HCT116 (cell line): Measurements from ENCODE around the gene C4orf46. TPM values are rescaled to one million over a fixed set of nuclear protein-coding genes. Genes with fewer than 3 reads are reported as not detected.

Source experiments
- ATAC-seq: fragments of 200-7000 bp; cut with Tn5 transposase; 2 replicates; pipeline ENCODE4 v1.9.1; 2020; ENCODE audit warnings: mild to moderate bottlenecking, moderate library complexity
- BruUV-seq: library from RNA; stranded (reverse); fragments of 400-500 nt; replicated peaks from 2 replicates; lab custom pipeline; 2021; lab: Mats Ljungman, UMichigan
- CTCF ChIA-PET: fragments of 300-600 bp; sonication (Branson Sonifier 250); formaldehyde crosslinking; loops from one replicate; lab custom pipeline; 2021; ENCODE audit warnings: antibody characterized with exemption; lab: Charles Lee
- POLR2A ChIA-PET: fragments of 300-600, 350-600 bp; sonication (Branson Sonifier 250); formaldehyde crosslinking; loops from one replicate; lab custom pipeline; 2021; ENCODE audit warnings: antibody characterized with exemption; lab: Charles Lee
- RAD21 ChIA-PET, 2 experiments: fragments of 300-600 bp; sonication (Branson Sonifier 250); formaldehyde crosslinking; loops; one replicate each; lab custom pipeline; 2023; ENCODE audit warnings: low total read pairs in 2 of 2; ENCODE audit not compliant: uncharacterized antibody in 2 of 2, unreplicated experiment in 2 of 2, low non-redundant PET in 1 of 2; lab: Charles Lee
- DNase-seq: peaks from one replicate; pipeline ENCODE4 v3.0.0-alpha.2; 2010; ENCODE audit warnings: low read depth, low spot score
- H2AFZ ChIP-seq: fragments of 200-600 bp; shearing (Covaris generic), sonication (generic); 2 replicates; pipeline ENCODE4 v1.6.1; 2017; ENCODE audit warnings: low read depth, mixed run types, mixed read lengths, antibody characterized with exemption, low read length; ENCODE audit not compliant: poor library complexity, severe bottlenecking
- H3K27ac ChIP-seq: 2 replicates; pipeline ENCODE4 v1.5.1; 2012; ENCODE audit warnings: low read depth, low read length
- H3K27me3 ChIP-seq: fragments of 200-600 bp; sonication (generic); 2 replicates; pipeline ENCODE4 v1.6.1; 2016; ENCODE audit warnings: mixed run types, low read length, mixed read lengths; ENCODE audit not compliant: insufficient read depth
- H3K36me3 ChIP-seq, 2 experiments: fragments of 200-500 bp in 1 of 2; fragments of 200-600 bp in 1 of 2; sonication (Bioruptor generic) in 1 of 2; sonication (generic) in 1 of 2; 2 replicates each; pipeline versions ENCODE4 v1.5.1 to v1.6.1; 2014 to 2016; ENCODE audit warnings: low read length in 2 of 2, inconsistent platforms in 1 of 2, mixed read lengths in 1 of 2, mixed run types in 1 of 2; ENCODE audit not compliant: insufficient read depth in 2 of 2, control insufficient read depth in 1 of 2
- H3K4me1 ChIP-seq, 2 experiments: fragments of 200-600 bp in 1 of 2; sonication (generic) in 1 of 2; 2 replicates each; pipeline versions ENCODE4 v1.5.1 to v1.6.1; 2012 to 2017; ENCODE audit warnings: low read length in 2 of 2, inconsistent platforms in 1 of 2, mild to moderate bottlenecking in 1 of 2, mixed read lengths in 1 of 2, mixed run types in 1 of 2, moderate library complexity in 1 of 2; ENCODE audit not compliant: insufficient read depth in 2 of 2, control insufficient read depth in 1 of 2
- H3K4me2 ChIP-seq: fragments of 200-600 bp; sonication (generic); 2 replicates; pipeline ENCODE4 v1.6.1; 2017; ENCODE audit warnings: mixed run types, low read length, mixed read lengths
- H3K4me3 ChIP-seq, 2 experiments: fragments of 200-600 bp in 1 of 2; sonication (generic) in 1 of 2; replicated peaks in 1 of 2; 2 replicates each; pipeline ENCODE4 v1.5.1; 2011 to 2016; ENCODE audit warnings: low read length in 2 of 2, control low read depth in 1 of 2, low read depth in 1 of 2, mild to moderate bottlenecking in 1 of 2, mixed read lengths in 1 of 2, mixed run types in 1 of 2
- H3K79me2 ChIP-seq: fragments of 200-600 bp; sonication (generic); 2 replicates; pipeline ENCODE4 v1.6.1; 2017; ENCODE audit warnings: mild to moderate bottlenecking, mixed run types, low read length, moderate library complexity, mixed read lengths; ENCODE audit not compliant: insufficient read depth
- H3K9ac ChIP-seq: fragments of 200-600 bp; sonication (generic); 2 replicates; pipeline ENCODE4 v1.6.1; 2016; ENCODE audit warnings: low read length, mixed read lengths
- H3K9me2 ChIP-seq: fragments of 200-600 bp; sonication (generic), shearing (Covaris generic); 2 replicates; pipeline ENCODE4 v1.6.1; 2017; ENCODE audit warnings: mixed run types, mild to moderate bottlenecking, moderate library complexity; ENCODE audit not compliant: insufficient read depth
- H3K9me3 ChIP-seq, 2 experiments: fragments of 200-500 bp in 1 of 2; fragments of 200-600 bp in 1 of 2; sonication (Bioruptor generic) in 1 of 2; sonication (generic) in 1 of 2; 2 replicates each; pipeline ENCODE4 v1.6.1; 2014 to 2017; ENCODE audit warnings: low read length in 2 of 2, mixed read lengths in 2 of 2, inconsistent platforms in 1 of 2, low read depth in 1 of 2, mild to moderate bottlenecking in 1 of 2, mixed run types in 1 of 2, moderate library complexity in 1 of 2; ENCODE audit not compliant: control insufficient read depth in 1 of 2, insufficient read depth in 1 of 2
- H4K20me1 ChIP-seq: fragments of 200-600 bp; sonication (generic), shearing (Covaris generic); 2 replicates; pipeline ENCODE4 v1.6.1; 2017; ENCODE audit warnings: mixed run types, mild to moderate bottlenecking, moderate library complexity; ENCODE audit not compliant: insufficient read depth
- CBX3 ChIP-seq: IDR thresholded peaks from 2 replicates; pipeline ENCODE4 v1.6.1; 2012; ENCODE audit warnings: low read depth
- CEBPB ChIP-seq: IDR thresholded peaks from 2 replicates; pipeline ENCODE4 v1.6.1; 2012; ENCODE audit warnings: low read depth
- ELF1 ChIP-seq: IDR thresholded peaks from 2 replicates; pipeline ENCODE4 v1.6.1; 2012; ENCODE audit warnings: low read depth, borderline replicate concordance
- EZH2 ChIP-seq: fragments of 200-600 bp; sonication (generic); IDR thresholded peaks from 2 replicates; pipeline ENCODE4 v1.6.1; 2017; ENCODE audit warnings: antibody characterized with exemption, mixed run types
- EZH2phosphoT487 ChIP-seq: fragments of 200-600 bp; IDR thresholded peaks from 2 replicates; pipeline ENCODE4 v1.6.1; 2018; ENCODE audit warnings: antibody characterized with exemption, borderline replicate concordance
- FOSL1 ChIP-seq: IDR thresholded peaks from 2 replicates; pipeline ENCODE4 v1.6.1; 2012; ENCODE audit warnings: low read depth
- POLR2A ChIP-seq: IDR thresholded peaks from 2 replicates; pipeline ENCODE4 v1.7.0; 2011; ENCODE audit warnings: borderline replicate concordance; ENCODE audit not compliant: insufficient read depth, insufficient read length; ENCODE audit errors: extremely low read depth
- POLR2AphosphoS5 ChIP-seq: IDR thresholded peaks from 2 replicates; pipeline ENCODE4 v1.6.1; 2011; ENCODE audit warnings: mild to moderate bottlenecking, low read depth, low read length, moderate library complexity
- SIN3A ChIP-seq: IDR thresholded peaks from 2 replicates; pipeline ENCODE4 v1.6.1; 2012; ENCODE audit warnings: low read depth
- SP1 ChIP-seq: IDR thresholded peaks from 2 replicates; pipeline ENCODE4 v1.6.1; 2012; ENCODE audit warnings: low read depth
- SRF ChIP-seq: IDR thresholded peaks from 2 replicates; pipeline ENCODE4 v1.6.1; 2012; ENCODE audit warnings: low read depth
- YY1 ChIP-seq: IDR thresholded peaks from 2 replicates; pipeline ENCODE4 v1.6.1; 2011; ENCODE audit warnings: low read length, low read depth, moderate library complexity, mild to moderate bottlenecking; ENCODE audit not compliant: insufficient replicate concordance; ENCODE audit errors: extremely low read depth
- ZFX ChIP-seq: fragments of 450-650 bp; IDR thresholded peaks from 2 replicates; pipeline ENCODE4 v1.6.1; 2017
- ZNF274 ChIP-seq: fragments of 200-500 bp; sonication (Bioruptor generic); IDR thresholded peaks from 2 replicates; pipeline ENCODE4 v1.6.1; 2014; ENCODE audit warnings: mild to moderate bottlenecking, low read depth, low read length, inconsistent platforms
- intact Hi-C: fragments of 100-400 bp; cut with micrococcal nuclease; formaldehyde crosslinking; loops from 2 replicates; pipeline ENCODE4 v1.10.0; 2022
- total RNA-seq: library from RNA; stranded (reverse); gene quantifications from one replicate; pipeline ENCODE4 v1.2.1, GENCODE V29; 2021; ENCODE audit not compliant: unreplicated experiment
- TF ChIP-seq, protein P1 (sequence below): IDR thresholded peaks from 2 replicates; pipeline ENCODE4 v1.6.1; 2012
- TF ChIP-seq, protein P2 (sequence below), 3 experiments: fragments of 200-600 bp in 1 of 3; sonication (generic) in 1 of 3; IDR thresholded peaks in 2 of 3; conservative IDR thresholded peaks in 1 of 3; 2 replicates each; pipeline ENCODE4 v1.5.1; 2012 to 2017; ENCODE audit warnings: low read depth in 2 of 3, low read length in 2 of 3, antibody characterized with exemption in 1 of 3, borderline replicate concordance in 1 of 3, control low read depth in 1 of 3, mild to moderate bottlenecking in 1 of 3, mixed read lengths in 1 of 3, mixed run types in 1 of 3, moderate library complexity in 1 of 3; ENCODE audit not compliant: insufficient read depth in 1 of 3
- TF ChIP-seq, protein P3 (sequence below): IDR thresholded peaks from 2 replicates; pipeline ENCODE4 v1.6.1; 2012; ENCODE audit warnings: low read depth
- TF ChIP-seq, protein P4 (sequence below): IDR thresholded peaks from 2 replicates; pipeline ENCODE4 v1.6.1; 2011; ENCODE audit warnings: mild to moderate bottlenecking, low read length, moderate library complexity; ENCODE audit not compliant: insufficient replicate concordance; ENCODE audit errors: extremely low read depth

The C4orf46 gene
- total RNA-seq, 1 experiment from 2014 or later = 16.3 TPM

DNA sequence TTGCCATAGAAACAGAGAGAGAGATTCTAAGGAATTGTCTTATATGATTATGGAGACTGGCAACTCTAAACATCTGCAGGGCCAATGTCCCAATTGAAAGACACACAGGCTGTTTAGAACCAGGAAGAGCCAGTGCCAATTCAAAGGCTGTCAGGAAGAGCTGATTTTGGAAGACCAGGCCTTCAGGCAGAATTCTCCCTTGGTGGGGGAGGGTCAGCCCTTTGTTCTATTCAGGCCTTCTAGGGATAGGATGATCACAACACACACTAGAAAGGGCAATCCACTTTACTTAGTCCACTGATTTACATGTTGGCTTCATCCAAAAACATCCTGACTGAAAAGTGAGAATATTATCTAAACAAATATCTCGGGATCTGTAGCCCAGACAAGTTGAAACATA is 15.2 kb downstream of the C4orf46 start (continued):
- TF ChIP-seq CBX3 (no peak), SP1 (no peak), SRF (no peak), ZNF274 (no peak)
- TF ChIP-seq, protein P1, sequence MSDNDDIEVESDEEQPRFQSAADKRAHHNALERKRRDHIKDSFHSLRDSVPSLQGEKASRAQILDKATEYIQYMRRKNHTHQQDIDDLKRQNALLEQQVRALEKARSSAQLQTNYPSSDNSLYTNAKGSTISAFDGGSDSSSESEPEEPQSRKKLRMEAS = no peak
- TF ChIP-seq, protein P2, sequence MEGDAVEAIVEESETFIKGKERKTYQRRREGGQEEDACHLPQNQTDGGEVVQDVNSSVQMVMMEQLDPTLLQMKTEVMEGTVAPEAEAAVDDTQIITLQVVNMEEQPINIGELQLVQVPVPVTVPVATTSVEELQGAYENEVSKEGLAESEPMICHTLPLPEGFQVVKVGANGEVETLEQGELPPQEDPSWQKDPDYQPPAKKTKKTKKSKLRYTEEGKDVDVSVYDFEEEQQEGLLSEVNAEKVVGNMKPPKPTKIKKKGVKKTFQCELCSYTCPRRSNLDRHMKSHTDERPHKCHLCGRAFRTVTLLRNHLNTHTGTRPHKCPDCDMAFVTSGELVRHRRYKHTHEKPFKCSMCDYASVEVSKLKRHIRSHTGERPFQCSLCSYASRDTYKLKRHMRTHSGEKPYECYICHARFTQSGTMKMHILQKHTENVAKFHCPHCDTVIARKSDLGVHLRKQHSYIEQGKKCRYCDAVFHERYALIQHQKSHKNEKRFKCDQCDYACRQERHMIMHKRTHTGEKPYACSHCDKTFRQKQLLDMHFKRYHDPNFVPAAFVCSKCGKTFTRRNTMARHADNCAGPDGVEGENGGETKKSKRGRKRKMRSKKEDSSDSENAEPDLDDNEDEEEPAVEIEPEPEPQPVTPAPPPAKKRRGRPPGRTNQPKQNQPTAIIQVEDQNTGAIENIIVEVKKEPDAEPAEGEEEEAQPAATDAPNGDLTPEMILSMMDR (IDR thresholded peaks at IDR 0.05 in 2 of 3, conservative IDR thresholded peaks at IDR 0.05 in 1 of 3; ENCODE audit: borderline replicate concordance in 1 of 3, insufficient read depth in 1 of 3, low read depth in 2 of 3, low read length in 2 of 3) = no peak

DNA sequence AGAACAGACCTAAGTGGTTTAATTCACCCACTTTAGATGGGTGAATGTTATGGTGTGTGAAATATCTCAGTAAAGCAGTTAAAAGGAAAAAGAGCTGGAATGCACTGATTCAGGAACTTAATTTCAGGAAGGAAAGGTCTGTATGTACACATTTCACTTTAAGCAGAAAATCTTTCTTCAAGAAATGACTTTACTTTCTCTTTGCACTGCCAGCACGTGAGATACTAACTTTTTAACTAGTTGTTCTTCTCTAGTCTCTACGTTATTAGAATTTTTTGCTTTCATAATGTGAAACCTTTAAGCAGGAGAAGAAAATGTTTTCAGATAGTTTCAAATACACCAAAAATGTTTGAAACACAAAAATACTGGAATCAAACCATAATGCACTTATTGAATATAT is 18.8 kb downstream of the C4orf46 start:
- H3K9me2 ChIP-seq = no peaks in the 10 kb centered on the region
- intact Hi-C loops = no loop called here
- no peaks in the 10 kb centered on the region for H3K36me3 ChIP-seq
- H3K4me2 ChIP-seq = no peak overlapping the region
- H3K4me1 ChIP-seq = no peaks in the 10 kb centered on the region
- DNase-seq = no peak
- H3K9me3 ChIP-seq = no peaks in the 10 kb centered on the region
- H3K27me3 ChIP-seq = no peaks in the 10 kb centered on the region
- H3K27ac ChIP-seq = no peak overlapping the region
- H3K9ac ChIP-seq = no peak overlapping the region
- BruUV-seq = no TSS peak
- ChIA-PET CTCF (no interaction called here), RAD21 (no interaction called here), POLR2A (no interaction called here)
- no peak overlapping the region for H3K4me3 ChIP-seq
- H3K79me2 ChIP-seq = no peaks in the 10 kb centered on the region
- H2AFZ ChIP-seq = peak overlapping the region; percentile 42
- no peaks in the 10 kb centered on the region for H4K20me1 ChIP-seq
- ATAC-seq = no peak
- TF ChIP-seq SRF = no peak
- TF ChIP-seq, protein P1 = no peak
- no peak for TF ChIP-seq EZH2phosphoT487
- no peak for TF ChIP-seq ZFX
- TF ChIP-seq ZNF274 = no peak
- no peak for TF ChIP-seq SP1
- TF ChIP-seq, protein P3, sequence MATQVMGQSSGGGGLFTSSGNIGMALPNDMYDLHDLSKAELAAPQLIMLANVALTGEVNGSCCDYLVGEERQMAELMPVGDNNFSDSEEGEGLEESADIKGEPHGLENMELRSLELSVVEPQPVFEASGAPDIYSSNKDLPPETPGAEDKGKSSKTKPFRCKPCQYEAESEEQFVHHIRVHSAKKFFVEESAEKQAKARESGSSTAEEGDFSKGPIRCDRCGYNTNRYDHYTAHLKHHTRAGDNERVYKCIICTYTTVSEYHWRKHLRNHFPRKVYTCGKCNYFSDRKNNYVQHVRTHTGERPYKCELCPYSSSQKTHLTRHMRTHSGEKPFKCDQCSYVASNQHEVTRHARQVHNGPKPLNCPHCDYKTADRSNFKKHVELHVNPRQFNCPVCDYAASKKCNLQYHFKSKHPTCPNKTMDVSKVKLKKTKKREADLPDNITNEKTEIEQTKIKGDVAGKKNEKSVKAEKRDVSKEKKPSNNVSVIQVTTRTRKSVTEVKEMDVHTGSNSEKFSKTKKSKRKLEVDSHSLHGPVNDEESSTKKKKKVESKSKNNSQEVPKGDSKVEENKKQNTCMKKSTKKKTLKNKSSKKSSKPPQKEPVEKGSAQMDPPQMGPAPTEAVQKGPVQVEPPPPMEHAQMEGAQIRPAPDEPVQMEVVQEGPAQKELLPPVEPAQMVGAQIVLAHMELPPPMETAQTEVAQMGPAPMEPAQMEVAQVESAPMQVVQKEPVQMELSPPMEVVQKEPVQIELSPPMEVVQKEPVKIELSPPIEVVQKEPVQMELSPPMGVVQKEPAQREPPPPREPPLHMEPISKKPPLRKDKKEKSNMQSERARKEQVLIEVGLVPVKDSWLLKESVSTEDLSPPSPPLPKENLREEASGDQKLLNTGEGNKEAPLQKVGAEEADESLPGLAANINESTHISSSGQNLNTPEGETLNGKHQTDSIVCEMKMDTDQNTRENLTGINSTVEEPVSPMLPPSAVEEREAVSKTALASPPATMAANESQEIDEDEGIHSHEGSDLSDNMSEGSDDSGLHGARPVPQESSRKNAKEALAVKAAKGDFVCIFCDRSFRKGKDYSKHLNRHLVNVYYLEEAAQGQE = no peak
- no peak for TF ChIP-seq POLR2A
- TF ChIP-seq ELF1 = no peak
- no peak for TF ChIP-seq EZH2
- TF ChIP-seq CEBPB = no peak
- TF ChIP-seq YY1 = no peak
- TF ChIP-seq, protein P4, sequence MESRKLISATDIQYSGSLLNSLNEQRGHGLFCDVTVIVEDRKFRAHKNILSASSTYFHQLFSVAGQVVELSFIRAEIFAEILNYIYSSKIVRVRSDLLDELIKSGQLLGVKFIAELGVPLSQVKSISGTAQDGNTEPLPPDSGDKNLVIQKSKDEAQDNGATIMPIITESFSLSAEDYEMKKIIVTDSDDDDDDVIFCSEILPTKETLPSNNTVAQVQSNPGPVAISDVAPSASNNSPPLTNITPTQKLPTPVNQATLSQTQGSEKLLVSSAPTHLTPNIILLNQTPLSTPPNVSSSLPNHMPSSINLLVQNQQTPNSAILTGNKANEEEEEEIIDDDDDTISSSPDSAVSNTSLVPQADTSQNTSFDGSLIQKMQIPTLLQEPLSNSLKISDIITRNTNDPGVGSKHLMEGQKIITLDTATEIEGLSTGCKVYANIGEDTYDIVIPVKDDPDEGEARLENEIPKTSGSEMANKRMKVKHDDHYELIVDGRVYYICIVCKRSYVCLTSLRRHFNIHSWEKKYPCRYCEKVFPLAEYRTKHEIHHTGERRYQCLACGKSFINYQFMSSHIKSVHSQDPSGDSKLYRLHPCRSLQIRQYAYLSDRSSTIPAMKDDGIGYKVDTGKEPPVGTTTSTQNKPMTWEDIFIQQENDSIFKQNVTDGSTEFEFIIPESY = no peak
- no peak for TF ChIP-seq FOSL1
- TF ChIP-seq SIN3A = no peak
- TF ChIP-seq POLR2AphosphoS5 = no peak
